Activated T-cell treated with anti-CD3 and anti-CD28 coated beads, Interleukin-2, amount 50 U/mL, for 24 hours (primary cell): ENCODE data around the gene OR8G1.

Experiments used
- DNase-seq: peaks from one replicate; pipeline ENCODE4 v3.0.0-alpha.2; 2020
- H3K27ac Mint-ChIP-seq: 2 replicates; pipeline ENCODE4 v1.8.0; 2020; ENCODE audit warnings: mild to moderate bottlenecking, mixed read lengths
- H3K27me3 Mint-ChIP-seq: 2 replicates; pipeline ENCODE4 v1.8.0; 2020; ENCODE audit warnings: mixed read lengths
- H3K36me3 Mint-ChIP-seq: 2 replicates; pipeline ENCODE4 v1.8.0; 2020; ENCODE audit warnings: low read depth, mixed read lengths
- H3K4me1 Mint-ChIP-seq: 2 replicates; pipeline ENCODE4 v1.8.0; 2020; ENCODE audit warnings: low read depth, mixed read lengths
- H3K4me3 Mint-ChIP-seq: 2 replicates; pipeline ENCODE4 v1.8.0; 2020; ENCODE audit warnings: mild to moderate bottlenecking, moderate library complexity, mixed read lengths
- H3K9me3 Mint-ChIP-seq: 2 replicates; pipeline ENCODE4 v1.8.0; 2020; ENCODE audit warnings: mixed read lengths

OR8G1 gene

DNA sequence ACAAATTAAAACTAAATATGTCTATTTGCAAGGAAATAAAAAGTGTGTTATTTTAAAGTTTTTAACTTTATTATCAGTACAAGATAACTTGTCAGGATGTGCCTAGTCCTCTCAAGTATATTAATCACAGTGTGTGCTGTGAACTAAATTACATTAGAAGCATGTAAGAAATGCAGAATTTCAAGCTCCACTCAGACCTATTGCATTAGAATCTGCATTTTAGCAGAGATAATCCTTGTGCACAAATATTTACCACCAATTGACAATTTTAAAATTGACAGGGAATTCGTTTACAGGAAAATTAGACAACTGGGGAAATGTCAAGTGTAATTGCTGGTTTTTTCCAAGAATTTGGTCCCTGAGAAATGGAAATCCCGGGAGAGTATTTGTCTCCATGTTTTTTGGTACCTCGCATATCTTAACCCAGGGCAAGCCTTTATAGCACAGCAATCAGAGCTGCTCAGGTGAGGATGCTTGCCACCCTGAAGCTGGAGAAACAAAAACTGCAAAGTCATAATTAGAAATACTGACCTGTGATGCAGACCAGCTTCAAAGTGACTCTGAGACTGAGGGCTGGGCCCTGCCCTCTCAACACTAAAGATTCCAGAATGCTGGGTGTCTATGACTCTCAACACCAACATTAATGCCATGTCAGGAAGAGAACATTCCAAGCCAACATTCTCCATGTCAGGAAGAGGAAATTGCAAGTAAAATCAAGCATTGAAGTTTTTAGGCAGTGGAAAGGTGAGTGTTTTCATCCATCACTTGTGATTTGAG, at the start of gene OR8G1:
OR8G1 (plus strand) TSS at position 475 of the 777 bp plus-strand sequence. CDS start 8,581 bp downstream, outside the sequence.
- Mint-ChIP-seq H3K4me1 (no peaks in the 10 kb centered on the region), H3K36me3 (no peaks in the 10 kb centered on the region), H3K9me3 (no peaks in the 10 kb centered on the region), H3K27ac (no peak within 1 kb of the TSS), H3K4me3 (no peak within 1 kb of the TSS), H3K27me3 (peaks cover 3% of the 10 kb centered on the region)
- DNase-seq, result no peak

- Mint-ChIP-seq H3K4me1 (no peaks in the 10 kb centered on the region), H3K9me3 (no peaks in the 10 kb centered on the region), H3K4me3 (no peak overlapping the region), H3K27me3 (peaks cover 22% of the 10 kb centered on the region), H3K27ac (no peak overlapping the region), H3K36me3 (no peaks in the 10 kb centered on the region)
- DNase-seq, result no peak
Observed at GRCh38 chr11:124193221-124194010, 47.5 kb upstream of the OR8G1 start.

DNA sequence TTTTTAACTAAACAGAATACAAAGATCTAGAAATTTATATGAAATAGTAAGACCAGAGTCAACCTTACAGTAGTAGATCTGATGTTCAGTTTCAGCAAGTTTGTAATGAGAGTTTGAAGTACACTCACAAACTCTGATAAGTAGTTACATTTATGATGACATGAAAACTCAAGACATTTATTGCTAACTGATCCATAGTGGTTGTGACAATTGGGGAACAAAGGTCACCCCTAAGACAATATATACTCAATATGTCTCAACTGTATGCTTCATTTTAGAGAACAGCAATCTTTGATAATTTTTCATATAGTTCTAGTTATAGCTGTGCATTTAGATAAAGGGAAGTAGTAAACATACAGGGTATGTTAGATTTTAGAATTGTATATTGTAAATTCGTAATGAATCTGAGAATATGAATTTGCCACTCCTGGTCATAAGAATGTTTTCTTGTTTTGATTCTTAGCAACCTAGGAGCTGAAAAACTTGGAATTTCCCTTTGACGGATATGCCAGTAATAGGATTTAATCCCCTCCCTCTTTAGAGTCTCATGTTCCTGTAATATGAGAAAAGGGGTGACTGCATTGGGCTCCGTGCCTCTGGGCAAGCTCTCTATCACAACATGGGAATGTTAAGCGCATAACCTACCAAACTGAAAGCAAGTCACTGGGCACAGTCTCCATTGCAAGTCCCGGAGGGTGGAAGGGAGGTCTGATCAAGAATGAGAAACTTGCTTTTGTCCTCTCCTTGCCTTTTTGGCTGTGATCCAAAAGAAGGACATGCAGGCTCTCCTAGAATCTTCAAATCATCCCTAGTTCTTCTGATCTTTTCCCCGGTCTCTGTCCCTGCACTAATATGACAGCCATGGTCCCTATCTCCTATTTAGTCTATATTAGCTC, 46.4 kb upstream of the OR8G1 start:
- Mint-ChIP-seq H3K27ac (no peak overlapping the region), H3K36me3 (no peaks in the 10 kb centered on the region)
- no peak for DNase-seq

DNA sequence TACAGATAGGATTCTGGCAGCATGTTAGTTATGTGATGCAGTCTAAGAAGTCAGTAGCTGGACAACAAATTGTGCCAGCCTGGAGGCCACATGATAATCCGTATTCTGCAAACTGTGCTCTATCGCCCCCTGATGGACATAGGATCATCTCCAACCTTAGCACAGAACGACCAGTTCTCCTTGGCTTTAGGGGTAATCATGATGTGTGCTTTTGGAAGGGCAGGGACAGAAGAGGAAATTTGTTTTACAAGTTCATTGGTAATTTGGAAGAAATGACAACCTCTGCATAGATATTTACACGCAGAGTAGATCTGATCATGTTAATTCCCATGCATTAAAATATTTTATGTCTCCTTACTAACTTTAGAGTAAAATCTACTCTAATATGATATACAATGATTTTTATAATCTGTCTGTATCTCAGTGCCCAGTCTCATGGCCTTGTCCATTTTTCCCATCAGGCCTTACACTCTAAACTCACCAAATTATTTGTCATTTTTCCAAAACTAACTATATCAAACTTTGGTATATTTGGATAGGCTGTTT, 45.6 kb upstream of the OR8G1 start:
- no peak for DNase-seq
- Mint-ChIP-seq H3K27ac (no peak overlapping the region), H3K36me3 (no peaks in the 10 kb centered on the region), H3K4me1 (no peaks in the 10 kb centered on the region), H3K9me3 (no peaks in the 10 kb centered on the region), H3K27me3 (peaks cover 23% of the 10 kb centered on the region), H3K4me3 (no peak overlapping the region)

More for the DNA sequence above, 46.4 kb upstream of the OR8G1 start:
- H3K4me1 Mint-ChIP-seq, result no peaks in the 10 kb centered on the region
- H3K9me3 Mint-ChIP-seq, result no peaks in the 10 kb centered on the region
- no peak overlapping the region for H3K4me3 Mint-ChIP-seq
- H3K27me3 Mint-ChIP-seq, result peaks cover 21% of the 10 kb centered on the region

GRCh38 chr11:124197999-124198398, 42.9 kb upstream of the OR8G1 start:
- DNase-seq, result no peak
- Mint-ChIP-seq H3K4me3 (no peak overlapping the region), H3K9me3 (no peaks in the 10 kb centered on the region), H3K27me3 (peaks cover 17% of the 10 kb centered on the region), H3K27ac (no peak overlapping the region), H3K36me3 (no peaks in the 10 kb centered on the region), H3K4me1 (no peaks in the 10 kb centered on the region)

- Mint-ChIP-seq H3K4me3 (no peak overlapping the region), H3K36me3 (no peaks in the 10 kb centered on the region), H3K9me3 (no peaks in the 10 kb centered on the region), H3K27me3 (peaks cover 15% of the 10 kb centered on the region), H3K27ac (no peak overlapping the region), H3K4me1 (no peaks in the 10 kb centered on the region)
- no peak for DNase-seq
Observed at GRCh38 chr11:124198897-124199296, 42.0 kb upstream of the OR8G1 start.

DNA sequence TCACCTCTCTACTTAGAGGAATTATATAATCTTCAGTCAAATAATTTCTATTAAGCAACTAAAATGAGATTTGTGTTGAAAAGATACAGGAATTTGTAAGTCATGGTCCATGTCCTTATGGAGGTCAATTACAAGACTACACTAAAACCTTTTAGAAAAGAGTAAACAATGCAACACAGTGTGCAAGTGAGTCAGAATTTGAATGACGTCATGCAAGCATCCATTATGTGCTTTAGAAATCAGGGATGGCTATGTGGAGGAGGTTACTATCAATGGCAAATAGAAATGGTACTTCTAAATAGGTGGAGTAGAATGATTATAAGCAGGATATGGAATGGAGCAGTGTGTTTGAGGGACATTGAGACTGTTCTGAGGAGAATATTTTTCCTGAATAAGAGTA, 41.2 kb upstream of the OR8G1 start:
- DNase-seq, result no peak
- Mint-ChIP-seq H3K9me3 (no peaks in the 10 kb centered on the region), H3K4me3 (no peak overlapping the region), H3K27me3 (peaks cover 14% of the 10 kb centered on the region), H3K27ac (no peak overlapping the region), H3K4me1 (no peaks in the 10 kb centered on the region), H3K36me3 (no peaks in the 10 kb centered on the region)

DNA sequence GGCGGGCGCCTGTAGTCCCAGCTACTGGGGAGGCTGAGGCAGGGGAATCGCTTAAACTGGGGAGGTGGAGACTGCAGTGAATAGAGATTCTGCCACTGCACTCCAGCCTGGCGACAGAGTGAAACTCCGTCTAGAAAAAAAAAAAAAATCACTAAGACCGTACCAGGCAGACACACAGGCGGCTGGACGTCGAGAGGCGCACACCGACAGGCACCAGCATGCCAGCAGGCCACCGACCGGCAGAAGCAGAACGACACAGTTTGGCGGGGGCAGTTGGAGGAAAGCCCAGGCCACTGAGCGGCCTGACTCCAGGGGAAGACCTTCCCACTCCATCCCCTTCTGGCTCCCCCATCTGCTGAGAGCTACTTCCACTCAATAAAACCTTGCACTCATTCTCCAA, 40.2 kb upstream of the OR8G1 start:
- H3K4me1 Mint-ChIP-seq, result no peaks in the 10 kb centered on the region
- H3K4me3 Mint-ChIP-seq, result no peak overlapping the region
- H3K9me3 Mint-ChIP-seq, result no peaks in the 10 kb centered on the region
- H3K36me3 Mint-ChIP-seq, result no peaks in the 10 kb centered on the region
- H3K27me3 Mint-ChIP-seq, result peaks cover 14% of the 10 kb centered on the region
- H3K27ac Mint-ChIP-seq, result no peak overlapping the region
- no peak for DNase-seq

DNA sequence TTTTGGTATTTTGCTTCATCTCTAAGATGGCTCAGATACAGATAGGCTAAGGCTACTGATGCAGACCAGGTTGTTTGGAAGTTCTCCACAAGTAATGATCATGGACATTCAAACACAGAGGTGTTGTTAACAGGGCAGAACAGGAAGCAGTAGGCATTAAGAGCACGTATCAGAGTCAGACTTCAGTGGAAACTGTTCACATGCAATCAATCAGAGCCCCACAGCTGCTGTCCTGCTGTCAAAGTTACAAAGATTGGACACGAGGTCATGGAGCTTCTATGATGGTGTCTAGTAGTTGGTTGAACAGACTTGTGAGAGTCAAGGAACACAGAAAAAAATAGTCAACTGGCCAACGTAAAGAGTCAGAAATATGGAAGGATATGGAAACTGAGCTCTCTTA, 37.9 kb upstream of the OR8G1 start:
- no peak for DNase-seq
- Mint-ChIP-seq H3K9me3 (no peaks in the 10 kb centered on the region), H3K36me3 (no peaks in the 10 kb centered on the region), H3K4me3 (no peak overlapping the region), H3K27ac (no peak overlapping the region), H3K4me1 (no peaks in the 10 kb centered on the region), H3K27me3 (peaks cover 11% of the 10 kb centered on the region)

DNA sequence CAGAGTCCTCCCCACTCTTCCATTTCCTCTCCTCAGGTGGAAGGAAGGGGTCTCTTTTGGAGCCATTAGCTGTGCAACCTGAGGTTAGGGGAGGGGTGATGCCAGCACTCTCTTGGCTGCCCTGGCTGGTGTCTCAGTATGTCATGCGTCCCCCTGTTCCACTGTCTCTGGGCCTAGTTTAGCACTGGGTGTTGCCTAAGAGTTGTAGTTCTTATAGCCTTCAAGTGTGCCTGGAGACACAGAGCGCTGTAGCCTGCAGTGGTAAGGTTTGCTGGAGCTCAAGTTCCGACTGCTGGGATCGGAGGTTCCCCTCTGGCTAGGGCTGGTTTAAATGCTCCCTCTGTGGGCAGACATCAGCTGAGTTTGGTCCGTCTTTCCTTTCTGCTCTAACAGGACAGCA, 36.9 kb upstream of the OR8G1 start:
- no peak overlapping the region for H3K4me3 Mint-ChIP-seq
- H3K27ac Mint-ChIP-seq, result no peak overlapping the region
- H3K36me3 Mint-ChIP-seq, result no peaks in the 10 kb centered on the region
- no peaks in the 10 kb centered on the region for H3K4me1 Mint-ChIP-seq
- peaks cover 6% of the 10 kb centered on the region for H3K27me3 Mint-ChIP-seq
- DNase-seq, result no peak
- no peaks in the 10 kb centered on the region for H3K9me3 Mint-ChIP-seq

- DNase-seq, result no peak
- Mint-ChIP-seq H3K4me3 (no peak overlapping the region), H3K36me3 (no peaks in the 10 kb centered on the region), H3K27me3 (no peaks in the 10 kb centered on the region), H3K4me1 (no peaks in the 10 kb centered on the region), H3K9me3 (no peaks in the 10 kb centered on the region), H3K27ac (no peak overlapping the region)
Observed at GRCh38 chr11:124207102-124207792, 33.6 kb upstream of the OR8G1 start.

- no peak overlapping the region for H3K4me3 Mint-ChIP-seq
- DNase-seq, result no peak
- H3K27ac Mint-ChIP-seq, result no peak overlapping the region
- H3K27me3 Mint-ChIP-seq, result no peaks in the 10 kb centered on the region
- no peaks in the 10 kb centered on the region for H3K9me3 Mint-ChIP-seq
- H3K36me3 Mint-ChIP-seq, result no peaks in the 10 kb centered on the region
- no peaks in the 10 kb centered on the region for H3K4me1 Mint-ChIP-seq
Observed at GRCh38 chr11:124209824-124210357, 31.0 kb upstream of the OR8G1 start.

DNA sequence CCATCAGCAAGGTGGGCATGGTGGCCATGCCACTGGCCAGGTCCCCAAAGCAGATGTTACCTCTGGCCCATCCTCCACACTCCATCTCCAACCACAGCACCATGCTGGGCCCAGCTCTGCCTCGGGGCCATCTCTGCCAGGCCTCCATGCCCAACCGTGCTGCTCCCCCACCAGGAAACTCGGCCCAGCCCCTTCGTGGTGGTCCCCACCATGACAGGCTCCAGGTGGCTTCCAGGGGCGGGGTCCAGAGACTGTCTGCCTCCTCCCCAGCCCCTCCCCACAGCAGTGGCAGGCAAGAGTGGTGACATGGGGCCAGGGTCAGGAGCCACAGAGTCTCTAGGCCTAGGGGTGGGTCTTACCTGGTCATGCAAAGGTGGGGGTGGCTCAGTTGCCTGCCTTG, 30.5 kb upstream of the OR8G1 start:
- H3K27ac Mint-ChIP-seq, result no peak overlapping the region
- no peaks in the 10 kb centered on the region for H3K9me3 Mint-ChIP-seq
- no peak for DNase-seq
- no peaks in the 10 kb centered on the region for H3K36me3 Mint-ChIP-seq
- H3K4me1 Mint-ChIP-seq, result no peaks in the 10 kb centered on the region
- no peak overlapping the region for H3K4me3 Mint-ChIP-seq
- H3K27me3 Mint-ChIP-seq, result no peaks in the 10 kb centered on the region

DNA sequence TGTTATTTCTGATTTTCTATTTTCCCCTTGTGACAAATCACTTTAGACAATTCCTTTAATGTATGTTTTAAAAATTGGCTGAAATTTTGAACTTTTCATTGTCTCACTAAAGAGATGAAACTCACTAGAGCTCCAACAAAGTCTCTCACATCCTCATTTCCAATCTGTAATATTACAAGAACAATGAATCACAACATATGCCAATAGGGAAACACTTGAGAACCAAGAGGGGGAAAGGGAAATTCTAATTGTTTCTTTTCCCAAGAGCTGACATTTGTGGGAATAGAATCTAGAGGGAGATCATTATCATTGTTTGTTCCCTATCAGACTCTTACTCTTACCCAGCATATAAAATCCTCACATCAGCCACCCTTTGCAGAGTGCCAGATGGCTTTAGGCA, 29.6 kb upstream of the OR8G1 start:
- no peaks in the 10 kb centered on the region for H3K4me1 Mint-ChIP-seq
- DNase-seq, result no peak
- H3K9me3 Mint-ChIP-seq, result no peaks in the 10 kb centered on the region
- H3K36me3 Mint-ChIP-seq, result no peaks in the 10 kb centered on the region
- H3K4me3 Mint-ChIP-seq, result no peak overlapping the region
- H3K27me3 Mint-ChIP-seq, result no peaks in the 10 kb centered on the region
- H3K27ac Mint-ChIP-seq, result no peak overlapping the region
